PFSK-1 (cell line): ENCODE measurements around the gene EFTUD2.

Experiments
- POLR2AphosphoS5 ChIP-seq: IDR thresholded peaks from 2 replicates; pipeline ENCODE4 v1.6.1; 2012; ENCODE audit warnings: low read depth, mild to moderate bottlenecking, control low read depth, low read length, moderate library complexity
- REST ChIP-seq, 2 experiments: IDR thresholded peaks; 2 replicates each; pipeline versions ENCODE4 v1.6.1 to v1.8.0; 2011 to 2012; ENCODE audit warnings: low read depth in 2 of 2, low read length in 2 of 2, control low read depth in 1 of 2, inconsistent platforms in 1 of 2, mild to moderate bottlenecking in 1 of 2, moderate library complexity in 1 of 2; ENCODE audit not compliant: insufficient read depth in 1 of 2
- SIN3A ChIP-seq: IDR thresholded peaks from 2 replicates; pipeline ENCODE4 v1.6.1; 2012; ENCODE audit warnings: mild to moderate bottlenecking, low read length, moderate library complexity, borderline replicate concordance; ENCODE audit not compliant: insufficient read depth
- TAF1 ChIP-seq: IDR thresholded peaks from 2 replicates; pipeline ENCODE4 v1.6.1; 2012; ENCODE audit warnings: low read length, control low read depth, borderline replicate concordance; ENCODE audit not compliant: insufficient read depth

DNA sequence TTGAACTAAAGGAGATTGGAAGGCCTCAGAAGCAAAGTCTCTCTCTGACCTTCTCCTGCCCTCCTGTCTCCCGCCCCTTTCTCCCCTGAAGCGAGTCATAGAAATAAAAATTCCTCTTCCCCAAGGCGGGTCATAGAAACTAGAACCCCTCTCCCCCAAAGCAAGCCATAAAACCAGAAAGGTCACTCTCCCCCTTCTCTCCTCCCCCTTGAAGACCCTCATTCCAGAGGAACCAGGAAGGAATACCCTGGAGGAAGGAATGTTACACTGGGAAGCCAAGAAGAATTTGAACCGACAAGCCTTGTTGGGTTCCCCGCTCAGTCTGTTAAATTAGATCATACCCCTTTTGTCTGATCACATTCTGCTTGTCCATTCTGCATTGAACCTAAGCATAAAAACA is 66.4 kb downstream of the EFTUD2 start:
- TF ChIP-seq POLR2AphosphoS5 (no peak), REST (IDR thresholded peaks at IDR 0.05; ENCODE audit: insufficient read depth in 1 of 2, low read depth in 2 of 2, low read length in 2 of 2) (no peak), TAF1 (no peak), SIN3A (no peak)
